Erythroblast (primary cell): ENCODE data around the gene MMADHC.
"Not testable (repeated sequence)": the region's sequence is repeated elsewhere in the genome, so short reads cannot be mapped to it uniquely, and the experiment has no call there.

Source experiments
- DNase-seq, 2 experiments: peaks; one replicate each; lab custom pipeline; 2025; lab: John Stamatoyannopoulos, UW
- GATA1 ChIP-seq: IDR thresholded peaks from 2 replicates; pipeline ENCODE4 v1.6.1; 2011; ENCODE audit warnings: low read depth, mild to moderate bottlenecking, control low read depth, low read length, moderate library complexity
- POLR2A ChIP-seq: IDR thresholded peaks from 2 replicates; pipeline ENCODE4 v1.6.1; 2011; ENCODE audit warnings: mild to moderate bottlenecking, low read length

MMADHC gene

DNA sequence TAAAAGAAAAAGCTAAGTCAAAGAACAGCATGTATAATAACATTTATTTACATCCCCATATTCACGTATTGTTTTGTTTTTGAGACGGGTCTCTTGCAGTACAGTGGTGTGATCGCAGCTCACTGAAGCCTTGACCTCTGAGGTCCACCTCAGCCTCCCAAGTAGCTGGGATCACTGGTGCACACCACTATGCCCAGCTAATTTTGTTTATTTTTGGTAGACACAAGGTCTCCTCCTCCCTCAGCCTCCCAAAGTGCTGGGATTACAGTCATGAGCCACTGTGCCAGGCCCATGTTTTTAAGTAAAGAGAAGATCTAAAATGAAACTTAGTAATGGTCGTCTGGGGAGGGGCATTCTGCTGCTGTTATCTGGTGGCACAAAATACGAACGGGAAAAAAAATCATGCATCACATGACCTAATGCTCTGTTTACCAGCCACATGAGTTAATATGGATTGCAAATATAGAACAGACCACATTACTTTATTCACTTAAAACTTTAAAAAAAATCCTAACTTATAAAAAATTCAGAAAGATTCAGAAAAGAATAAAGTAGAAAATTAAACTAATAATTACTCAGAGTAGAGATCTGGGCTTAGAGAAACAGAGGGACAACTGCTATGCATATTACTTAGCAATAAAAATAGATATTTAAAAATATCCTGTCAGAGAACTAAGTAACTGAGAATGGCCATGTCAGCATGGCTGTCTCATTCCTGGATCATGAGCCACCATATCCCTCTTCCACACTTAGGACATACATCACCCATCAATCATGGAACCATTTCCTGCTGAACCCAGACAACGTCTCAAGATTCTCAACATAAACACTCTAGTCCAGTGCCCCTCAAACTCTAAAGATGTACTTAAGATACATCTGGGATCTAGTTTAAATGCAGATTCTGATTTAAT, 7.3 kb downstream of the MMADHC start:
- peak; percentile 22 to 45 for DNase-seq
- no peak for TF ChIP-seq POLR2A
- no peak for TF ChIP-seq GATA1

GRCh38 chr2:149577269-149577668, 10.3 kb downstream of the MMADHC start:
- no peak for DNase-seq
- no peak for TF ChIP-seq POLR2A
- no peak for TF ChIP-seq GATA1

- DNase-seq: no peak
- TF ChIP-seq GATA1 (no peak), POLR2A (no peak)
Measured at GRCh38 chr2:149575752-149576151, 11.8 kb downstream of the MMADHC start.

- DNase-seq: no peak
- TF ChIP-seq POLR2A (no peak), GATA1 (no peak)
Measured at GRCh38 chr2:149575277-149575676, 12.3 kb downstream of the MMADHC start.

DNA sequence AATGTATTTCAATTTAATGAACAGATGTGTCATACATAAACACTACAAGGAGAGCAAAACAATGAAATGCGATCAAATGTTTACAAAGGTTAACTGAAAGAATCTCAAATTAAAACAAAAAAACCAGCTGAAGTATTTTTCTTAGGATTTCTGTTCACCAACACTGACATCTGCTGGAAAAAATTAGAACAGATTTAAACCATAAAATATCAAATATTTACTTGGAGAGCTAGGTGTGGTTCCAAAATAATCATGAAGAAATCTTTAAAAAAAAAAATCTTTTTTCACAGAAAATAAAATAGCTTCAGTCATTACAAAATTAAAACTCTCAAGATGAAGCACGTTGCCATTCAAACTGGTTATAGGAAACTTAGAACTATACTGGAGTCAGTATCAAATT, 13.8 kb downstream of the MMADHC start:
- TF ChIP-seq GATA1 (no peak), POLR2A (no peak)
- no peak for DNase-seq

DNA sequence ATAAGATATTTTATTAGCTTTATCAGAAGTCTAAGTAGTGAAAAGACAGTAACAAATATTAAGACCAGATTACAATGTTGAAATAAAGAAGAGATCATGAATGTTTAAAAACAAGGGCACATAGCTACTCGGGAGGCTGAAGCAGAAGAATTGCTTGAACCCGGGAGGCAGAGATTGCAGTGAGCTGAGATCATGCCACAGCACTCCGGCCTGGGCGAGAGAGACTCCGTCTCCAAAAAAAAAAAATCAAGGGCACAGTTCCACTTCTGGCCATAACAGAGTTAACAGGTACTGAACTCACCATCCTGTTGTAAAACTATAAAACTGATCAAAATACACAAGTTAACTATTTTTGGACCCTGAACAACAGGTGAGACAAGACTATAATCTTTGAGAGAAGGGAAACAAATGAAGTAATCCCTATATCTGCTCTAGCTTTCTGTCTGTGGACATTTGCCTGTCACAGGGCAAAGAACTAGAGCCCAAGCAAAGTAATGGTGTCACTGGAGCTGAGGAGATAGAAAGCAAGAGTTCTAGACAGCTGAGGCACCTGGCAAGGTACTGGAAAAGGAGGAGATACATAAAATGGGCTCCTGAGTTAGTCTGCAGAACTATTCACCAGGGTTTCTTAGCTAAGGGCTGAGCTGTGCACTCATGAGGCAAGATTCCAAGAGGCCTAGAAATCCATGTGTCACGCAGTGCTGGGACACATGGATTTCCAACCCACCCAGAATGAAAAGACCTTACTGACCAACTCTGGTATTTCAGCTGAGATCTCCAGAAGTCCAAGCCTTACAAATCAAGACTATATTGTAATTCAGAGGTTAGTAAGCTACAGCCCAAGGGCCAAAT, 15.2 kb downstream of the MMADHC start:
- TF ChIP-seq POLR2A: no peak
- no peak for TF ChIP-seq GATA1
- no peak for DNase-seq

DNA sequence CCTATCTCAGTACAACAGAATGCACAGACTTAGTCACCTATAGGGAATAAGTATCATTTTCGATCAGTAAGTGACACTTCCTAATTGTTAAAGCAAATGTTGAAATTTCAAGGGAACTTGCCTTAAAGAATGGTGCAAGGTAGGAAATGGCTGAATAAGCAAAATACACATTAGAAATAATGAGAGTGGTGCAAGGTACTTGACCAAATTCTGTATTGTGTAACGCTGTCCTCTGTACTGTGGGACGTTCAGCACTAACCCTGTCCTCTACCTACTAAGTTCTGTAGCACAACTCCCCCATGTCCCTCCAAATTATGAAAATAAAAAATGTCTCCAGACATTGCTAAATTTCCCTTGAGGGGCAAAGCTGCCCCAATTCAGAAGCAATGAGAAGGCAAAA, 19.4 kb downstream of the MMADHC start:
- no peak for DNase-seq
- TF ChIP-seq POLR2A (no peak), GATA1 (no peak)

- DNase-seq: no peak
- TF ChIP-seq GATA1 (no peak), POLR2A (no peak)
Measured at GRCh38 chr2:149566652-149567051, 20.9 kb downstream of the MMADHC start.

DNA sequence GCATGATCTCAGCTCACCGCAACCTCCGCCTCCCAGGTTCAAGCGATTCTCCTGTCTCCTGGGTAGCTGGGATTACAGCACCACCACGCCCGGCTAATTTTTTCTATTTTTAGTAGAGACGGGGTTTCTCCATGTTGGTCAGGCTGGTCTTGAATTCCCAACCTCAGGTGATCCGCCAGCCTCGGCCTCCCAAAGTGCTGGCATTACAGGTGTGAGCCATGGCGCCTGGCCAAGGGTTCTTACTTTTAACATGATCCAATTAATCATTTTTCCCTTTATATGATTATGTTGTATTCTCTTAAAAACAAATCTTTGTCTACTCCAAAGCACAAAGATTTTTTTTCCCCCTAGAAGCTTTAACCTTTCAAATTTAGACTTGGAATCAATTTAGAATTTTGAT, 21.9 kb downstream of the MMADHC start:
- not testable (repeated sequence) for DNase-seq

DNA sequence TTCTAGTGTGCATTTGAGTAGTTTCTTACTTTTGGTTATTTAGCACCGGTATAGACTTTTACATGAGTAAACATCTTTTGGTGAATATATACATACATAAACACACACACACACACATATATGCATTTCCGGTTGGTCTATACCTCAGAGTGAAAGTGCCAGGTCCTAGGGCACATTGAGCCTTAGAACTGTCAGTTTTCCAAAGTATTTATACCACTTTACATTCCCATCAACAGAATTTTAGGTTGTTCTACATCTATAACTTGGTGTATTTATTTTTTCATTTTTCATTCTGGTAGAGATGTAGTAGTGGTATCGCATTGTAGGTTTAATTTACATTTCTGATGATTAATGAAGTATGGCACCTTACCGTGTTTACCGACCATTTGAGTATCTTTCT, 22.6 kb downstream of the MMADHC start:
- DNase-seq: no peak
- TF ChIP-seq POLR2A (no peak), GATA1 (no peak)

- TF ChIP-seq POLR2A: no peak
- no peak for TF ChIP-seq GATA1
- no peak for DNase-seq
Measured at GRCh38 chr2:149564097-149564496, 23.5 kb downstream of the MMADHC start.

DNA sequence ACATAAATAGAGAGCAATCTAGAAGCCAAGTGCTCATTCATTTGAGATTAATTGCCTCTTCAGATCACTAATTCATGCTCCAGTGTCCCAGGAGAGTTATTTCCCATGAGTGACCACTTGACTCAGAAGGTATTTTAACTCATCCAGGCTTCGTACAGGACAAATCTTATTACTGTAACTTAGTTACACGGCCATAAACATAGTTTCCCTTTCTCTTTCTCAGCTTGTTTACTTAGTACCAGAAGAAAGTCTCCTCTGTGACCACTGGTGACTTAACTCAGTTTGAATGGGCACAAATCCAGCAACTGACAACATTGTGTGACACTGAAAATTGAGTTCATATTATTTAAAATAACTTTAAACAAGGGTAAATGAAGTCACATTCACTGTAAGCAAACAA, 25.3 kb downstream of the MMADHC start:
- DNase-seq: peak in 1 of 2 experiments; percentile 3
- TF ChIP-seq GATA1 (no peak), POLR2A (no peak)

DNA sequence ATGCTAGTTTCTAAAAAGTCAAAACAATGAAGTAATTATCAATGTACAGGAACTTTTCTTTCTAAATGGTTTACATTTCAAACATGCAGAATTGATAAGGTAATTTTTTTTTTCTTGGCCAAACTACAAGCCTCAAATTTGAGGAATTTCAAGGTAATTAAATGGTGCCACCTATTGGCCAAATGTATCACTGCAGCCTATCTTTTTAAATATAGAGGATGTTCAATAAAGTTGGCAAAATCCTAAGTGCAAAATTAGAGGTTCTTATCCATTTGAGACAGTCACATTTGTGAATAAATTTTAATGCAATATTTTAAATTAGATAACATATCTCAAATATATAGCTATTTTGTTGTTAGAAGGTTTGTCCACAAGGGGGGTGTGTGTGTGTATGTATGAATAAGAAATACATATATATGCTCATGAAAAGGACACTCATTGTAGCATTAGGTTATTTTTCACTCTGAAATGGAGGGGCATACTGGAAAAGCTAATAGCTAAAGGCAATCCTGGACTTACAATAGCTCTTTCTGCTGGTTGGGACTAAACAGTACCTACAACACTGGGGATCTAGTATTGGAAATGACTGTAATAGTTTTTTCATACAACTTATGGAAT, 26.2 kb downstream of the MMADHC start:
- no peak for TF ChIP-seq POLR2A
- no peak for TF ChIP-seq GATA1
- peak; percentile 19 to 58 for DNase-seq
